H1 (cell line): ENCODE results near the gene PRR36. TPM values are rescaled to one million over a fixed set of nuclear protein-coding genes. Genes with fewer than 3 reads are reported as not detected.

Experiments
- ATF2 ChIP-seq: IDR thresholded peaks from 2 replicates; pipeline ENCODE4 v1.6.1; 2012; ENCODE audit warnings: low read length, inconsistent platforms
- CHD2 ChIP-seq: IDR thresholded peaks from 2 replicates; pipeline ENCODE4 v1.6.1; 2012; ENCODE audit warnings: low read length, improper control_type of control experiment
- KDM4A ChIP-seq: IDR thresholded peaks from one replicate; pipeline ENCODE4 v1.7.1; 2012; ENCODE audit warnings: low read depth, mild to moderate bottlenecking, moderate library complexity, low read length, inconsistent platforms; ENCODE audit not compliant: severe bottlenecking
- MAFK ChIP-seq: IDR thresholded peaks from 2 replicates; pipeline ENCODE4 v1.6.1; 2012; ENCODE audit warnings: low read depth, mild to moderate bottlenecking, improper control_type of control experiment, low read length
- PHF8 ChIP-seq: fragments of 200-600 bp; sonication (generic); conservative IDR thresholded peaks from 2 replicates; pipeline ENCODE4 v1.7.1; 2012; ENCODE audit warnings: low read depth, mild to moderate bottlenecking, inconsistent platforms, low read length, moderate library complexity
- RBBP5 ChIP-seq: IDR thresholded peaks from 2 replicates; pipeline ENCODE4 v1.7.1; 2012; ENCODE audit warnings: low read depth, mild to moderate bottlenecking, inconsistent platforms, low read length, moderate library complexity, borderline replicate concordance
- SIN3A ChIP-seq, 2 experiments: IDR thresholded peaks in 1 of 2; conservative IDR thresholded peaks in 1 of 2; 2 replicates each; pipeline ENCODE4 v1.6.1; 2011 to 2012; ENCODE audit warnings: low read length in 2 of 2, improper control_type of control experiment in 1 of 2, low read depth in 1 of 2, mild to moderate bottlenecking in 1 of 2
- SP2 ChIP-seq: IDR thresholded peaks from 2 replicates; pipeline ENCODE4 v1.6.1; 2012; ENCODE audit warnings: mild to moderate bottlenecking, low read length, inconsistent platforms
- SUZ12 ChIP-seq: fragments of 200-600 bp; sonication (generic); IDR thresholded peaks from 2 replicates; pipeline ENCODE4 v1.6.1; 2012; ENCODE audit warnings: mild to moderate bottlenecking, inconsistent platforms, low read length, moderate library complexity, mixed read lengths
- TCF12 ChIP-seq: IDR thresholded peaks from 2 replicates; pipeline ENCODE4 v1.6.1; 2011; ENCODE audit warnings: low read depth, mild to moderate bottlenecking, low read length
- TEAD4 ChIP-seq: IDR thresholded peaks from 2 replicates; pipeline ENCODE4 v1.6.1; 2012; ENCODE audit warnings: low read depth, low read length, inconsistent platforms, mixed read lengths
- polyA plus RNA-seq, 7 experiments: library from polyadenylated mRNA; depleted of rRNA in 3 of 7; stranded (reverse) in 5 of 7; unstranded in 2 of 7; fragments of >200 nt in 5 of 7; fragments of 200-250 nt in 2 of 7; gene quantifications; 1 replicate in 5 of 7; 2 replicates in 1 of 7; 4 replicates in 1 of 7; pipeline versions ENCODE4 v1.2.1 to v1.2.3, GENCODE V29; 2011 to 2013; ENCODE audit warnings: missing spikeins in 2 of 7, mixed read lengths in 2 of 7
- total RNA-seq: library from RNA; stranded (reverse); fragmentation: NEBNext Ultra II Directional; extraction: Animal tissue kit (Norgen Biotek cat#: 25700); gene quantifications from 2 replicates; pipeline ENCODE4 v1.2.1, GENCODE V29; 2021
- TF ChIP-seq, protein P1 (sequence below): IDR thresholded peaks from 2 replicates; pipeline ENCODE4 v1.6.1; 2012; ENCODE audit warnings: inconsistent platforms

The PRR36 gene
- total and polyA plus RNA-seq, 2 of the 8 experiments (the other 6 are each of a cell fraction or from before 2014, with no cell fraction given), result 1.6 to 23.9 TPM

GRCh38 chr19:7874076-7874896 lies at the start of gene PRR36 (continued):
- peak; percentile 63; the same call in 1 of the 2 replicates for TF ChIP-seq ATF2
- TF ChIP-seq PHF8, result peak; percentile 64
- 0 out of 2 replicates have a peak, but pooled peaks have one; percentile 15 for TF ChIP-seq RBBP5
- TF ChIP-seq SUZ12, result 0 out of 2 replicates have a peak, but pooled peaks have one; percentile 1
- 0 out of 2 replicates have a peak, but pooled peaks have one; percentile 19 for TF ChIP-seq TCF12
- peak; percentile 65 for TF ChIP-seq KDM4A
- TF ChIP-seq MAFK, result no peak
- TF ChIP-seq, protein P1, sequence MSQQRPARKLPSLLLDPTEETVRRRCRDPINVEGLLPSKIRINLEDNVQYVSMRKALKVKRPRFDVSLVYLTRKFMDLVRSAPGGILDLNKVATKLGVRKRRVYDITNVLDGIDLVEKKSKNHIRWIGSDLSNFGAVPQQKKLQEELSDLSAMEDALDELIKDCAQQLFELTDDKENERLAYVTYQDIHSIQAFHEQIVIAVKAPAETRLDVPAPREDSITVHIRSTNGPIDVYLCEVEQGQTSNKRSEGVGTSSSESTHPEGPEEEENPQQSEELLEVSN, result 0 out of 2 replicates have a peak, but pooled peaks have one; percentile 25
- TF ChIP-seq SIN3A (conservative IDR thresholded peaks at IDR 0.05 in 1 of 2, IDR thresholded peaks at IDR 0.05 in 1 of 2; ENCODE audit: low read depth in 1 of 2, low read length in 2 of 2), result peak in 1 of 2 experiments; percentile 52; a peak in 1 of 4 replicates
- TF ChIP-seq CHD2, result peak; percentile 68
- TF ChIP-seq TEAD4, result no peak
- peak; percentile 51 for TF ChIP-seq SP2
